ENCODE results near the gene SPI1.

SPI1 gene

DNA sequence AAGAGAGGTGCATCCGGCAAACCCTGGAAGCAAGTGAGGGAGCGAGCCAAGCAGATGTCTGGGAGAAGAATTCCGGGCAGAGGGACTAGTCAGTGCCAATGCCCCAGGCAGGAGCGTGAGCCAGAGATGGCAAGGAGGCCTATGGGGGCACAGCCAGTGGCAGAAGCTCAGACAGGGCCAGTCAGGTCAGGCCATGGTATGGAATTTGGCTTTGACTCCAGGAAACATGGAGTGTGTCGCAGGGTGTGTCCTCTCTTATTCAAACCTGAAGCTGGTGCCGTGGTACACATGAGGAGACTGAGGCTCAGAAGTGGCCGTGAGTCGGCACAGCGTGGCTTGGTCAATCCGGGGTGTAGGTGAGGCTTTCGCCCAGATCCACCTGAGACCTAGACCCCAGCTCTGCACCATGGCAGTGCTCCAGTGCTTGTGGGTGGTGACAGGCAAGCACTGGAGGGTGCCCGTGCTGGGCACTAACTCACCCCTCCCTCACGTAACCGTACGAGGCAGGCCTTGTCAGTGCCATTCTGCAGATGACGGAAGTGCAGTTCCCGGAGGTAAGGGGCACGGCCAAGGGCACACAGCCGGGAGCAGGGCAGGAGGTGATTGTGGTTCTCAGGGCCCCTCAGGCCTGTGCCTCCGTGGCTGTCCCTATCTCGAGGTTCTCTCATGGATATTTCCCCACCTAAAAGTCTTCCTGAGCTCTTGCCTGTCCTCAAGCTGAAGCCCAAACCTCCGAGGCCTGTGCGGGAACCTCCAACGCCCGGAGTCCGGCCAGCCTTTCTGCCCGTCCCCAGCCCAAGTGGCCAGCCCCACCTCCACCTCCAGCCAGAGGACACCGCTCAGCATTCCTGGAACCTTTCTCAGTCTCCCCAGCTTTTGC lies 10.6 kb upstream of the SPI1 start:
- DNase-seq (ENCODE audit: low read depth), result no peak

GRCh38 chr11:47387944-47388696 lies 9.8 kb upstream of the SPI1 start:
- no peak for DNase-seq (ENCODE audit: low read depth)

- no peak for DNase-seq (ENCODE audit: low read depth)
These were observed 6.2 kb upstream of the SPI1 start for GRCh38 chr11:47384498-47384897.

GRCh38 chr11:47383071-47383470 lies 4.7 kb upstream of the SPI1 start:
- DNase-seq (ENCODE audit: low read depth), result no peak

- DNase-seq (ENCODE audit: low read depth), result no peak
These were observed 1.7 kb upstream of the SPI1 start for GRCh38 chr11:47380078-47380477.

DNA sequence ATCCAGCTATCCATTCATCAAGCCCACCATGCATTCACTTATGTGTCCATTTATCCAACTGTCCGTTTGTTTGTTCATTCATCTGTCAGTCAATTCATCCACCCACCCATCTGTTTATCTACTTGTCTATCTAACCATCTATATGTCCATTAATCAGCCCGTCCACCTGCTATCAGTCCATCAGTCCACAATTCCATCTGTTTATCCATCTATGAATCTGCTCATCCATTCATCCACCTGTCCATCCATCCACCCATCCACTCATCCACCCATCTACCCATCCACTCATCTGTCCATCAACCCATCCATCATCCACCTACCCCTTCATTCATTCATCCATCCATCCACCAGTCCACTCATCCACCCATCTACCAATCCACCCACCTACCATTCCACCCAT lies 970 bp upstream of the SPI1 start:
- no peak for DNase-seq (ENCODE audit: low read depth)

DNA sequence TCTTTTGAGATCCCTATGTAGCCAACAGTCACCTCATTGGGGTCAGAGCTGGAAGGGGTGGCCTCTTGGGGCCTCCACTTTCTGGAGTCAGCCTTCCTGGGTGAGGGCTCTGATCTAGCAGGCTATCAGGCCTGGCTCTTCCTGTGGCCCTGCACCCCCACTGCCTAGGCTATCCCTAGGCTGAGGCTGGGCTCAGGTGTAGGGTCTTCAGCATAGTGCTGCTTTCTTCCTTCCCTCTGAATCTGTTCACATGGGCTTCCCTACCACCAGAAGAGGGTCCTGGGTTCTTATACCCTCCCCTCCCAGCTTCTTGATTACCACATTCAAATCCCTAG lies 456 bp upstream of the SPI1 start:
- no peak for DNase-seq (ENCODE audit: low read depth)

DNA sequence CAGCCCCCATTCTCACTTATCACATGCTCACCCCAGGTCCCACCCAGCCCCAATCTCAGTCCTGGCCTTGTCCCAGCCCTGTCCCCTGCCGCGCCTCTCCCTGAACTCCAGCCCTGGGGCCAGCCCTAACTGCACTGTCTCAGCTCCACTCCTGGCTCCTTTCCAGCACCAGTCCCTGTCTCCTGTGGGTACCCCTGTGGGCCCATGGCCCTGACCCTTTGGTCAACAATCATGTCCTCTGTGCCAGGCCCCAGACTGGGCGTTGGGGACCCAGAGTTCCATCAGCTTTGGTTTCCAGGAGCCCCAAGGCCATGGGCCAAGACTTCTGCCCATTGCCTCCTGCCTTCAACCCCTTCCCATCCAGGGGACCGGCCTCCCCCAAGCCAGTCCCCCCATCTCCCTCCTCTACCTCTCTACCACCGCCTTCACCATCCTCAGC lies 757 bp downstream of the SPI1 start:
- no peak for DNase-seq (ENCODE audit: low read depth)

DNA sequence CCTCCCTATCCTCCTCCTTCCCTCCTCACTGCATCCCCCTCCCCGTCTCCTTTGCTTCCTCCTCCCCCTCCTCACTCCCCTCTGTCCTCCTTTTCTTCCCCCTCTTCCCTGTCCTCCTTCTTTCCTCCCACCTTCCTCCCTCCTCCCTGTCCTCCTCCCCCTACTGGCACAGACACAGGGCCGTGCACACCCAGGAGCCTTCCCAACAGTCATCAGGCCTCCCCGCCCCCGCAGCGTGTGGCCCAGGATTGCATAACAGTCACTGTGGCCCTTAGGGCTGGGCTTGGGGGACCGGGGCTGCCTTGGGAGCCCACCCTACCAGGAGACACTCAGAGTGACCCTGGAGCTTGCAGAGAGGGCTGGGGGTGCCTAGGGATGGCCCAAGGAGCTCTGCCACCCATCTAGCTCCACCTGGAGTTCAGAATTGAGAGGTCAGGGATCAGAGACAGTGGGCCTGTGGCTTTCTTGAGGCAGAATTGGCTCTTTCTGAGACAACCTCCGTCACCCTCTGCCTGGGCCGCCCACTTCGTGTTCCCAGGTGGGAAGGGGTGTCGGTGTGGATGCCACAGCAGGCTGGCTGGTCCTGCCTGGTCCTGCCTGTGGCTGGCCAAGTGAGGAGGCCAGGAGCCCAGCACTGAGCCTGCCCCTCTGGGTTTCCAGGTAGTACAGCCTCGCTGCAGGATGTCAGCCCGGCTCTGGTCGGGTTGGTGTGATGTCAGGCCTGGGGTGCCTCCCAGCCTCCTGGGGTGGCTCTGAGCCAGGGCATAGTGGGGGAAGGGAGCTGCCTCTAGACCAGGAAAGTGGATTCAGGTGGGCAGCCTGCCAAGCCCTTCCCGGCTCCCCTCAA lies 1.6 kb downstream of the SPI1 start:
- no peak for DNase-seq (ENCODE audit: low read depth)

DNA sequence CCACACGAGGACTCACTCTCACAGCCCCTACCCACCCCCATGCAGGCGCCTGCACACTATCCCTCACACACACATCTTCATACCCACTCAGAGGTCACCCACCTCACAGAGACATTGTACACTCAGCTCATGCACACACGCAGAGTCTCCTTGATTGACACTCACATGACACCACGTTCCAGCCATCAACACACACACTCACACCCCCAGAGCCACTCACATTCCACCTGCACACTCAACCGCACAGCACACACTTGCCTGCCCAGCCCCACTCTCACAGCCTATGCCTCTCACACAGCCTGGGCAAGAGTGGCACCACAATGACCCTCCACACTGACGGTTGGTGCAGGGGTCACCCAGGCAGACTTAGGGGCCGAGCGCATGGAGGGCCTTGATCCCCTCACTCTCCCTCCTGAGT lies 2.2 kb downstream of the SPI1 start:
- no peak for DNase-seq (ENCODE audit: low read depth)

- DNase-seq (ENCODE audit: low read depth), result no peak
These were observed 2.7 kb downstream of the SPI1 start for GRCh38 chr11:47375546-47376085.

GRCh38 chr11:47375020-47375419 lies 3.3 kb downstream of the SPI1 start:
- no peak for DNase-seq (ENCODE audit: low read depth)

DNA sequence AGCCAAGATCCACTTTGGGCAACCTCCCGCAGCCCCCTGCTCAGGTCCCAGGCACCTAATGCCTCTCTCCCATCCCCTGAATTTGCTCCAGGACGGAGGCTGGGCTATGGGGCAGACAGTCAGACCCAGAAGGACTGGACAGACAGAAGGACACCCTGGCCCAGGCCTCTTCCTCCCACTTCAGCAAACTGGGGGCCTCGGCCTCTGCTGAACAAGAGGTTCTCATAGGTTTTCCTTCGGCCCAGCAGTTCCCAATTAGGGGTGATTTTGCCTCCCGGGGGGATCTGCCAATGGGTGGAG lies 3.7 kb downstream of the SPI1 start:
- DNase-seq (ENCODE audit: low read depth), result no peak

DNA sequence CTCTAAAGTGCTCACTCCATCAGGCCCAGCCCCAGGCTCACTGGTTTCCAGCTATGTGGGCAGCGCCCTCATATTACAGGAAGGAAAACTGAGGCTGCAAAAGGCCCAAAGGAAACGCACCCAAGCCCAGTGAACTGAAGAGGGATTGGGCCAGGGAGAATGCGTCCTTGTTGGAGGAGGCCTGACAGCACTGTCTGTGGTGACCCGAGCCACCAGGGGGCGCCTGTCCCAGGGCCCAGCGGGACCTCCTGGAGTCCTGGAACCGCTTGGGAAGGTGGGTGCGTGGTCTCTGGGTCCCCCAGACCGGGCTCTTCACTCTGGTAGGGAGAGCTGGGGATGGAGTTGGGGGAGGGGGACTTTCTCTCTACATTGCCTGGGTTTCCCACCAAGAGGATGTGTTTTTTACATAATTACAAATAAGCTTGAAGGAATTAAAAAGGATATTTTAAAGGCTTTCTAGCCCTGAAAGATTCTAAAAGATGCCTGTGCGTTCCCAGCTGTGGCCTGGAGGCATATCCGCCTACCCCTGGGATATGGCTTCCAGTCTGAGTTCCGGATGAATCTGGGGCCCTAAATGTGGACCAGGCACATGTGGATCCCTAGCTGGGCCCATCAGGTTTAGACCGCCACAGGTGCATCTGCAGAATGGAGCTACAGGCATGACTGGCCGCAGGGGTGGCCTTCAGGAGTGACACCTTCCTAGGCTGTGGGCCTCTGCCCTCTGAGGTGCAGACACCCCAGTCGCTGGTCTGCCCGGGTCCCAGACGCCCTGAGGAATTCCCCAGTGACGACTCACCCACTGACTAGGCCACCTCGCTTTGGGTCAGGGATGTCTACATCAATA lies 4.2 kb downstream of the SPI1 start:
- peak; percentile 74 for DNase-seq (ENCODE audit: low read depth)

GRCh38 chr11:47372422-47372821 lies 5.9 kb downstream of the SPI1 start:
- DNase-seq (ENCODE audit: low read depth), result no peak

DNA sequence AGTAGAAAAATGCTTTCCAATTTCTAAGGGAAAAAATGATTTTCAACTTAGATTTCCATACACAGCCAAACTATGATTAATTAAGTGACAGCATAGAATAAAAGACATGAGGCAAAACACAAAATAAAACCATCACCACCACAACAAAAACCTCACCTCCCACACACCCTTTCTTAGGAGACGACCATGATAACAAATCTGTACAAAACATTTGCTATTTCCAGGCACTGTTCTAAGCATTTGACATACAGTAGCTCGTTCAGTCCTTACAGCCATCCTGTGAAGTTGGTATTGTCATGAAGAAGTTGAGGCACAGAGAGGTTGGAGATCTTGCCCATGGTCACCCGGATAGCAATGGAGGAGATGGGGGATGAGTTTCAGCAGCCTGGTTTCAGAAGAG lies 8.7 kb downstream of the SPI1 start:
- DNase-seq (ENCODE audit: low read depth), result no peak

GRCh38 chr11:47366020-47366490 lies 12.3 kb downstream of the SPI1 start:
- DNase-seq (ENCODE audit: low read depth), result no peak

GRCh38 chr11:47361419-47361818 lies 16.9 kb downstream of the SPI1 start:
- no peak for DNase-seq (ENCODE audit: low read depth)

- DNase-seq (ENCODE audit: low read depth), result no peak
These were observed 18.0 kb downstream of the SPI1 start for GRCh38 chr11:47360341-47360740.

DNA sequence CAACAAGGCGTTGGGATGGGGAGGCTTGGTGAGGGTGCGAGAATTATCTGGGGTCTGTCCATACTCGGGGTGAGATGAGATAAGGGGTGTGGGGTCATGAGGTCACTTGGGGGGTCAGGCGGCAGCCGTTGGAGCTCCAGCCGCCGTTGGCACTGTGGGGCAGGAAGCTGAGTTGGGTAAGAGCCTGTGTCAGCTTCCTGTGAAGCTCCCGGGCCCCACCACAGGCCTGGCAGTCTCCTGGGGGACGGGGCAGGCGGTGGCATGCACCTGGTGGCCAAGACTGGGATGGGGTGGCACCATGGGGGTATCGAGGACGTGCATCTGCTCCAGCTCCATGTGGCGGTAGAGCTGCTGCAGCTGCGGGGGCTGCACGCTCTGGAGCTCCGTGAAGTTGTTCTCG lies 18.8 kb downstream of the SPI1 start:
- DNase-seq (ENCODE audit: low read depth), result no peak

GRCh38 chr11:47359162-47359561 lies 19.2 kb downstream of the SPI1 start:
- no peak for DNase-seq (ENCODE audit: low read depth)

DNA sequence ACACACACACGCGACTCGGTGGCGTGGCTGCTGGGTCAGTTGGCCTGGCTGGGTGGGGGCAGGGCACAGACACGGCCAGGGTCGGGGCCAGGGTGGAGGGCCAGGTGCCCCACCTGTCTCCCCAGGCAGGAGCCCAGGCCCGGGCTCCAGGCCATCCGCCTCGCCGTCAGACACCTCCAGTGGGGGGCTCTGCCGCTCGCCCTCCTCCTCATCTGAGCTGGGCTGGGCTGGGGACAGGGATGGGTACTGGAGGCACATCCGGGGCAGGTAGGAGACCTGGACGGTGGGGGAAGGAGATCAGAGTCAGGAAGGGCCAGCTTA lies 19.7 kb downstream of the SPI1 start:
- no peak for DNase-seq (ENCODE audit: low read depth)

Measured in stimulated activated CD4-positive, alpha-beta T cell treated with anti-CD3 and anti-CD28 coated beads, Interleukin-2, amount 100 ng/mL, for 4 hours (primary cell).